ENCODE results near the gene FJX1. TPM values are rescaled to one million over a fixed set of nuclear protein-coding genes. Genes with fewer than 3 reads are reported as not detected.

The FJX1 gene
- total RNA-seq, 1 experiment from 2014 or later = 71.4 TPM

- BruUV-seq (replicated peaks) = no TSS peak
- no peak overlapping the region for H3K4me2 ChIP-seq (ENCODE audit: low read length)
- TF ChIP-seq CTCF (conservative IDR thresholded peaks at IDR 0.05; ENCODE audit: low read depth, low read length) = no peak
- no peak for TF ChIP-seq EZH2phosphoT487 (IDR thresholded peaks at IDR 0.05; ENCODE audit: borderline replicate concordance, low read length)
- no peak for TF ChIP-seq EZH2 (IDR thresholded peaks at IDR 0.05; ENCODE audit: low read length, unreplicated experiment)
- H2AFZ ChIP-seq (ENCODE audit: low read length) = no peak overlapping the region
- ATAC-seq (peak; percentile 35), DNase-seq (no peak)
- H3K27ac ChIP-seq (ENCODE audit: low read length) = no peak overlapping the region
- POLR2A ChIA-PET (ENCODE audit: unreplicated experiment) = no interaction called here
- H3K27me3 ChIP-seq (ENCODE audit: low read length) = no peaks in the 10 kb centered on the region
- no peaks in the 10 kb centered on the region for H3K79me2 ChIP-seq (ENCODE audit: low read length)
- CTCF ChIA-PET = no interaction called here
- H3K36me3 ChIP-seq (ENCODE audit: low read depth, low read length) = no peaks in the 10 kb centered on the region
- no peaks in the 10 kb centered on the region for H3K9me3 ChIP-seq (ENCODE audit: low read length)
- no peaks in the 10 kb centered on the region for H3F3A ChIP-seq (ENCODE audit: low read length, unreplicated experiment)
- peaks cover 22% of the 10 kb centered on the region for H3K4me1 ChIP-seq (ENCODE audit: insufficient read depth, low read length)
- no peaks in the 10 kb centered on the region for H3K9me2 ChIP-seq (replicated peaks; ENCODE audit: low read length)
- H3K9ac ChIP-seq (ENCODE audit: low read length) = no peak overlapping the region
- H3K4me3 ChIP-seq (ENCODE audit: low read length) = no peak overlapping the region
- intact Hi-C loops (cut with micrococcal nuclease) = no loop called here
- no peaks in the 10 kb centered on the region for H4K20me1 ChIP-seq (ENCODE audit: low read length)
These were observed 17.9 kb upstream of the FJX1 start for GRCh38 chr11:35600331-35600838.

- Histone ChIP-seq H3F3A (ENCODE audit: low read length, unreplicated experiment) (no peaks in the 10 kb centered on the region), H3K36me3 (ENCODE audit: low read depth, low read length) (no peaks in the 10 kb centered on the region), H3K4me2 (ENCODE audit: low read length) (no peak overlapping the region), H2AFZ (ENCODE audit: low read length) (no peak overlapping the region), H3K4me1 (ENCODE audit: insufficient read depth, low read length) (peaks cover 22% of the 10 kb centered on the region), H3K27me3 (ENCODE audit: low read length) (no peaks in the 10 kb centered on the region), H3K9ac (ENCODE audit: low read length) (no peak overlapping the region), H3K27ac (ENCODE audit: low read length) (no peak overlapping the region), H3K9me3 (ENCODE audit: low read length) (no peaks in the 10 kb centered on the region), H3K79me2 (ENCODE audit: low read length) (no peaks in the 10 kb centered on the region), H4K20me1 (ENCODE audit: low read length) (no peaks in the 10 kb centered on the region), H3K4me3 (ENCODE audit: low read length) (no peak overlapping the region), H3K9me2 (replicated peaks; ENCODE audit: low read length) (no peaks in the 10 kb centered on the region)
- DNase-seq (no peak), ATAC-seq (no peak)
- ChIA-PET CTCF (no interaction called here), POLR2A (ENCODE audit: unreplicated experiment) (no interaction called here)
- BruUV-seq (replicated peaks) = no TSS peak
- TF ChIP-seq EZH2phosphoT487 (IDR thresholded peaks at IDR 0.05; ENCODE audit: borderline replicate concordance, low read length) (no peak), CTCF (conservative IDR thresholded peaks at IDR 0.05; ENCODE audit: low read depth, low read length) (no peak)
- intact Hi-C loops (cut with micrococcal nuclease) = no loop called here
These were observed 16.0 kb upstream of the FJX1 start for GRCh38 chr11:35602160-35602793.

- intact Hi-C loops (cut with micrococcal nuclease) = no loop called here
- H3K4me1 ChIP-seq (ENCODE audit: insufficient read depth, low read length) = peaks cover 19% of the 10 kb centered on the region
- TF ChIP-seq EZH2phosphoT487 (IDR thresholded peaks at IDR 0.05; ENCODE audit: borderline replicate concordance, low read length) (no peak), CTCF (conservative IDR thresholded peaks at IDR 0.05; ENCODE audit: low read depth, low read length) (no peak), EZH2 (IDR thresholded peaks at IDR 0.05; ENCODE audit: low read length, unreplicated experiment) (no peak)
- BruUV-seq (replicated peaks) = no TSS peak
- DNase-seq (no peak), ATAC-seq (no peak)
- H3K9ac ChIP-seq (ENCODE audit: low read length) = no peak overlapping the region
- H3K27me3 ChIP-seq (ENCODE audit: low read length) = no peaks in the 10 kb centered on the region
- ChIA-PET CTCF (no interaction called here), POLR2A (ENCODE audit: unreplicated experiment) (no interaction called here)
- H3K4me3 ChIP-seq (ENCODE audit: low read length) = no peak overlapping the region
- H3K79me2 ChIP-seq (ENCODE audit: low read length) = no peaks in the 10 kb centered on the region
- no peaks in the 10 kb centered on the region for H3K36me3 ChIP-seq (ENCODE audit: low read depth, low read length)
- no peaks in the 10 kb centered on the region for H3K9me3 ChIP-seq (ENCODE audit: low read length)
- no peak overlapping the region for H2AFZ ChIP-seq (ENCODE audit: low read length)
- H3K4me2 ChIP-seq (ENCODE audit: low read length) = no peak overlapping the region
- no peak overlapping the region for H3K27ac ChIP-seq (ENCODE audit: low read length)
- no peaks in the 10 kb centered on the region for H3F3A ChIP-seq (ENCODE audit: low read length, unreplicated experiment)
- H3K9me2 ChIP-seq (replicated peaks; ENCODE audit: low read length) = no peaks in the 10 kb centered on the region
- no peaks in the 10 kb centered on the region for H4K20me1 ChIP-seq (ENCODE audit: low read length)
These were observed 15.3 kb upstream of the FJX1 start for GRCh38 chr11:35602979-35603378.

Measured in PC-3 (cell line).